Mesendoderm (in vitro differentiated cells): ENCODE measurements around the gene CDK3.
A peak's percentile ranks its signal among the peaks of the same experiment; 100 is the strongest.

ENCODE experiments used
- DNase-seq: peaks from one replicate; pipeline ENCODE4 v3.0.0; 2013
- H2AK5ac ChIP-seq: 2 replicates; pipeline ENCODE4 v1.6.1; 2013; ENCODE audit warnings: low read length, inconsistent platforms
- H2BK120ac ChIP-seq: 2 replicates; pipeline ENCODE4 v1.6.1; 2013; ENCODE audit warnings: low read depth, mild to moderate bottlenecking, low read length, moderate library complexity, mixed read lengths
- H2BK15ac ChIP-seq: replicated peaks from 2 replicates; pipeline ENCODE4 v1.6.1; 2013; ENCODE audit warnings: low read depth, mild to moderate bottlenecking, moderate library complexity
- H2BK5ac ChIP-seq: 2 replicates; pipeline ENCODE4 v1.6.1; 2013; ENCODE audit warnings: low read length, inconsistent platforms
- H3K18ac ChIP-seq: 2 replicates; pipeline ENCODE4 v1.6.1; 2013; ENCODE audit warnings: mild to moderate bottlenecking, low read length, mixed read lengths
- H3K23ac ChIP-seq: one replicate; pipeline ENCODE4 v1.6.1; 2013; ENCODE audit warnings: low read length
- H3K27ac ChIP-seq: 2 replicates; pipeline ENCODE4 v1.5.1; 2013; ENCODE audit warnings: low read depth, mild to moderate bottlenecking, inconsistent platforms, low read length, moderate library complexity
- H3K27me3 ChIP-seq: 2 replicates; pipeline ENCODE4 v1.6.1; 2013; ENCODE audit warnings: low read length, control low read depth, mild to moderate bottlenecking, inconsistent platforms; ENCODE audit not compliant: insufficient read depth, poor library complexity
- H3K36me3 ChIP-seq: 2 replicates; pipeline ENCODE4 v1.6.1; 2013; ENCODE audit warnings: low read length, inconsistent platforms; ENCODE audit not compliant: control insufficient read depth, insufficient read depth
- H3K4ac ChIP-seq: one replicate; pipeline ENCODE4 v1.6.1; 2013; ENCODE audit warnings: low read depth, mild to moderate bottlenecking, low read length, moderate library complexity
- H3K4me1 ChIP-seq: 2 replicates; pipeline ENCODE4 v1.6.1; 2013; ENCODE audit warnings: low read depth, low read length, inconsistent platforms; ENCODE audit not compliant: control insufficient read depth
- H3K4me2 ChIP-seq: 2 replicates; pipeline ENCODE4 v1.6.1; 2013; ENCODE audit warnings: low read length
- H3K4me3 ChIP-seq: 2 replicates; pipeline ENCODE4 v1.5.1; 2013; ENCODE audit warnings: mild to moderate bottlenecking, low read length
- H3K56ac ChIP-seq: one replicate; pipeline ENCODE4 v1.6.1; 2013; ENCODE audit warnings: low read length
- H3K79me1 ChIP-seq: 2 replicates; pipeline ENCODE4 v1.6.1; 2013; ENCODE audit warnings: low read length, inconsistent platforms
- H3K79me2 ChIP-seq: 2 replicates; pipeline ENCODE4 v1.6.1; 2013; ENCODE audit warnings: mild to moderate bottlenecking, low read length; ENCODE audit not compliant: control insufficient read depth, insufficient read depth
- H3K9ac ChIP-seq: 2 replicates; pipeline ENCODE4 v1.6.1; 2013; ENCODE audit warnings: low read length, inconsistent platforms
- H4K5ac ChIP-seq: one replicate; pipeline ENCODE4 v1.6.1; 2013; ENCODE audit warnings: low read length
- H4K8ac ChIP-seq: one replicate; pipeline ENCODE4 v1.6.1; 2013; ENCODE audit warnings: low read depth, mild to moderate bottlenecking, control low read depth, low read length, moderate library complexity
- WGBS: extraction: QIAGEN DNeasy Blood & Tissue Kit; methylation state at CpG from one replicate; pipeline ENCODE4 v1.1.7; 2013; ENCODE audit warnings: low lambda C conversion rate, missing lambda C conversion rate; ENCODE audit not compliant: insufficient coverage; ENCODE audit errors: extremely low coverage; 5-methylcytosine and 5-hydroxymethylcytosine counted together

Gene CDK3

GRCh38 chr17:75985986-75986385 is 14.7 kb upstream of the CDK3 start:
- Histone ChIP-seq H3K79me2 (no peaks in the 10 kb centered on the region), H2AK5ac (no peak overlapping the region), H3K4me3 (no peak overlapping the region), H3K4me2 (no peak overlapping the region), H3K18ac (no peak overlapping the region), H3K27me3 (no peaks in the 10 kb centered on the region), H2BK5ac (no peak overlapping the region), H3K9ac (no peak overlapping the region), H3K27ac (no peak overlapping the region), H4K5ac (no peak overlapping the region), H3K79me1 (peaks cover 2% of the 10 kb centered on the region), H3K23ac (no peak overlapping the region), H2BK15ac (no peak overlapping the region), H3K36me3 (no peaks in the 10 kb centered on the region), H4K8ac (no peak overlapping the region), H3K4ac (no peak overlapping the region), H3K56ac (no peak overlapping the region), H2BK120ac (no peak overlapping the region), H3K4me1 (peaks cover 11% of the 10 kb centered on the region)
- no CpG with 5 or more reads among the region's 4 CpGs for WGBS
- no peak for DNase-seq

- no peak overlapping the region for H3K23ac ChIP-seq
- H3K79me2 ChIP-seq: no peaks in the 10 kb centered on the region
- no peak overlapping the region for H3K4ac ChIP-seq
- no peak overlapping the region for H4K5ac ChIP-seq
- H3K79me1 ChIP-seq: peaks cover 2% of the 10 kb centered on the region
- WGBS: no CpG with 5 or more reads among the region's 4 CpGs
- no peak overlapping the region for H3K27ac ChIP-seq
- no peak overlapping the region for H2BK15ac ChIP-seq
- H3K4me3 ChIP-seq: no peak overlapping the region
- no peak overlapping the region for H3K9ac ChIP-seq
- H4K8ac ChIP-seq: no peak overlapping the region
- H3K4me1 ChIP-seq: peaks cover 11% of the 10 kb centered on the region
- H3K36me3 ChIP-seq: peaks cover 3% of the 10 kb centered on the region
- no peak for DNase-seq
- no peak overlapping the region for H2AK5ac ChIP-seq
- H2BK5ac ChIP-seq: peak overlapping the region; percentile 63
- no peak overlapping the region for H3K18ac ChIP-seq
- no peak overlapping the region for H3K4me2 ChIP-seq
- H3K27me3 ChIP-seq: no peaks in the 10 kb centered on the region
- H2BK120ac ChIP-seq: no peak overlapping the region
- peak overlapping the region; percentile 70 for H3K56ac ChIP-seq
These were observed 13.6 kb upstream of the CDK3 start for GRCh38 chr17:75987041-75987440.

GRCh38 chr17:75991396-75991795 is 9.3 kb upstream of the CDK3 start:
- no peak overlapping the region for H3K4me3 ChIP-seq
- no peak overlapping the region for H2BK5ac ChIP-seq
- peaks cover 2% of the 10 kb centered on the region for H3K79me1 ChIP-seq
- H3K4ac ChIP-seq: no peak overlapping the region
- no peaks in the 10 kb centered on the region for H3K4me1 ChIP-seq
- WGBS: no CpG with 5 or more reads among the region's 9 CpGs
- no peak overlapping the region for H3K4me2 ChIP-seq
- no peak overlapping the region for H2BK15ac ChIP-seq
- H2AK5ac ChIP-seq: no peak overlapping the region
- H3K36me3 ChIP-seq: peaks cover 3% of the 10 kb centered on the region
- H3K23ac ChIP-seq: no peak overlapping the region
- no peak for DNase-seq
- no peaks in the 10 kb centered on the region for H3K27me3 ChIP-seq
- H3K79me2 ChIP-seq: no peaks in the 10 kb centered on the region
- H4K5ac ChIP-seq: no peak overlapping the region
- H4K8ac ChIP-seq: no peak overlapping the region
- no peak overlapping the region for H3K18ac ChIP-seq
- H3K56ac ChIP-seq: no peak overlapping the region
- H2BK120ac ChIP-seq: no peak overlapping the region
- H3K9ac ChIP-seq: no peak overlapping the region
- no peak overlapping the region for H3K27ac ChIP-seq

GRCh38 chr17:75994802-75995370 is 5.8 kb upstream of the CDK3 start:
- Histone ChIP-seq H3K23ac (no peak overlapping the region), H4K8ac (no peak overlapping the region), H3K18ac (no peak overlapping the region), H3K4me2 (no peak overlapping the region), H3K56ac (no peak overlapping the region), H3K4me3 (no peak overlapping the region), H3K27me3 (no peaks in the 10 kb centered on the region), H3K9ac (no peak overlapping the region), H2BK120ac (no peak overlapping the region), H2BK15ac (no peak overlapping the region), H3K36me3 (peaks cover 3% of the 10 kb centered on the region), H3K4me1 (no peaks in the 10 kb centered on the region), H3K79me1 (no peaks in the 10 kb centered on the region), H2AK5ac (no peak overlapping the region), H3K27ac (no peak overlapping the region), H3K4ac (no peak overlapping the region), H2BK5ac (no peak overlapping the region), H4K5ac (no peak overlapping the region), H3K79me2 (no peaks in the 10 kb centered on the region)
- WGBS: no CpG with 5 or more reads among the region's 5 CpGs
- no peak for DNase-seq

- Histone ChIP-seq H3K56ac (no peak overlapping the region), H3K23ac (no peak overlapping the region), H3K27ac (no peak overlapping the region), H2BK15ac (no peak overlapping the region), H3K79me2 (no peaks in the 10 kb centered on the region), H3K4me2 (no peak overlapping the region), H3K36me3 (peaks cover 3% of the 10 kb centered on the region), H3K4ac (no peak overlapping the region), H2BK5ac (no peak overlapping the region), H3K27me3 (no peaks in the 10 kb centered on the region), H2AK5ac (no peak overlapping the region), H3K4me1 (no peaks in the 10 kb centered on the region), H4K5ac (no peak overlapping the region), H4K8ac (no peak overlapping the region), H3K9ac (no peak overlapping the region), H3K4me3 (no peak overlapping the region), H3K18ac (no peak overlapping the region), H2BK120ac (no peak overlapping the region), H3K79me1 (no peaks in the 10 kb centered on the region)
- DNase-seq: no peak
- no CpG with 5 or more reads among the region's 7 CpGs for WGBS
These were observed 5.2 kb upstream of the CDK3 start for GRCh38 chr17:75995385-75995925.
